ACHN (cell line): ENCODE measurements around the gene STON2.

Source experiments
- DNase-seq: peaks from one replicate; pipeline ENCODE4 v3.0.0-alpha.2; 2015
- in situ Hi-C: cut with HindIII; loops from 2 replicates; pipeline ENCODE4 v1.10.0; 2017; ENCODE audit warnings: low sequenced_read_pairs, low pct_ligation_motif_present, low pct_unique_long_range_greater_than_20kb

The STON2 gene

DNA sequence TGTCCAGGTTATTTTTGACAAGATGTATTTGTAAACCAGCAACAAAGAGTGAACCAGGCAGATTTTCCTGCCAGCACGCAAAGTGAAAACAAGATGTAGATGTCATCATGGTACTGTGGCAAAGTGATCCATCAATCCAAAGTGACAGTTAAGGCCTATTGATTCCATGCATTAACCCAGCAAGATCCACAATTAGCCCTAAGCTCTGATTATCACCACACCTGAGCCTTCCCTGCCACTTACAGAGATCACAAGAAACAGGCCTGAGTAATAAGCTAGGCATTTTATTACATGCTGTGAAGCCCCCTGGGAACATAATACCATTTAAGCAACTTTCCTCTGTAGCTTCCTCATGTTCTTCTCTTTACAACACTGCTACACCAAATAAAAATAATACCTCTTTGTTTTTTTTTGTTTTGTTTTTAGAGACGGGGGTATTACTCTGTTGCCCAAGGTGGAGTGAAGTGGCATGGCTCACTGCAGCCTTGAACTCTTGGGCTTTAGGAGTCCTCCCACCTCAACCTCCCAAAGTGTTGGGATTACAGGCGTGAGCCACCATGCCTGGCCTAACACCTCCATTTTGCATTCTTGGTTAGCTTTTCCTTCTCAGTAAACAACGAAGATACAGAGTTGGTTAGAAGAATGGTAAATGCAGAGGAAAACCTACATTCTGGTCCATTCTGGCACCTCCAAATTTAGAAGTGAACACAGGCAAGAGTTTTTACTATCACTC, 85.5 kb downstream of the STON2 start:
- no peak for DNase-seq
- in situ Hi-C loops: no loop called here

DNA sequence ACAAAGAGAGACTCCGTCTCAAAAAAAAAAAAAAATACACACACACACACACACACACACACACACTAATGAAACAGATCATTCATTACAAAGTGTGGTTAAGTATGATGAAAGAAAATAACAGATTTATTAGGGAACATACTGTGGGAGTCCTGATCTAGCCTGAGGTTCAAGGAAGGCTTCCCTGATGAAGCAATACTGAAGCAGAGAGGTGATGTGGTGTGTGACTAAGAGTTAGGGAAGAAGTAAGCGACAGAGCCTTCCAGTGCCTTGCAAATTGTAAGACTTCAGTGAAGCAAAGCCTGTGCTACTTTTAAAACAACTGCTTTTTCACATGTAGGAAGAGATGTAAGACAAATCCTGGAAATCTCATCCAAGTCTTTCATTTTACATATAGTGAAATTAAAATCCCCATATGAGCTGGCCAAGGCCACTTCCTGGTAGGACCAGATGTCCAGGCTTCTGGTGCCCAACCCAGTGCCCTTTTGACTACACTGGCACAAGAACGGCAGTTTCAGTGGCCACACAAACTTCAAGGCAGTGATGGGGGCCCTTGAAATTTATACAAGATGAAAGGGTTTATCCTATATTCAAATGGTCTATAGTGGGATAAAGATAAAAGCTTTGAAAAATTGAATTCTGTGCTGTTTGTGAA, 86.2 kb downstream of the STON2 start:
- in situ Hi-C loops: no loop called here
- no peak for DNase-seq

DNA sequence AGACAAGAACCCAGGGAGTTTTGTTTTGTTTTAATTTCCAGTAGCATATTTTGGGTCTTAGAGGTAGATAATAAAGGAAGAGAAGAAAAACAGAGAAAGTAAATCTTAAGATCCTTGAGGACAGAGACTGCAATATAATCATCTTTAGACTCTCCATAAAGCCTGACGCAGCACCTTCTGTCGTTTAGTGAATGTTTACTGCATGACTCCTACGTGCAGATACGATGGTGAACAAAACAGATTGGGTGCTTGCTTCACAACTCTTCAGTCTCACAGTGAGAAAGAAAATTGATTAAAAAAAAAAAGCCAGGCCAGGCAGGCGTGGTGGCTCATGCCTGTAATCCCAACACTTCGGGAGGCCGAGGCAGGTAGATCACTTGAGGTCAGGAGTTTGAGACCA, 86.9 kb downstream of the STON2 start:
- in situ Hi-C loops: no loop called here
- no peak for DNase-seq

DNA sequence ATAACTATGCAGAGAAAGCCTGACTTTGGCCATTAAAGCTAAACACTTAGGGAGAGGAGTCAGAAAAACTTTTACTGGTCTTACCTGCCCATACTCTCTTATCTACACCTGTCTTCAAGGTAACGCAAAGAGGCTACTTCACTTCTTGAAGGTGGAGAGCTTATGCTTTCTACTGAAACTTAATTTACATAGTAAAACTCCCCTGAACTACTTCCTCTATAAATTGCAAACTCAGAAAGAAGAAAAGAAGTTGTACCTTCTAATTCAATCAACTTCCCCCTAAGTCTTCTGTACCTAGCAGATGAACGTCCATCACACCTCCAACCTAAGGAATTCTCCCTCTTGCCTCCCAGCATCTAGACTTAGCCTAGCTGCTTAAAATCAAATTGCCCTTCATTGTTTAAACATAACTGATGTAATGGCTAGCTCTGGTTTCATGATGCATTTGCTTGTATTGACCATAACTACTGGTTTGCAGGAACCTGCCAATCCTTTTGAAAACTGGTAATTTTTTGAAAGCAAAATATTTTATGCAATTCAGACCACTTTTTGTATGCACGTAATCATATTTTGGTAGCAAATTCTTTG, 87.7 kb downstream of the STON2 start:
- in situ Hi-C loops: no loop called here
- no peak for DNase-seq

DNA sequence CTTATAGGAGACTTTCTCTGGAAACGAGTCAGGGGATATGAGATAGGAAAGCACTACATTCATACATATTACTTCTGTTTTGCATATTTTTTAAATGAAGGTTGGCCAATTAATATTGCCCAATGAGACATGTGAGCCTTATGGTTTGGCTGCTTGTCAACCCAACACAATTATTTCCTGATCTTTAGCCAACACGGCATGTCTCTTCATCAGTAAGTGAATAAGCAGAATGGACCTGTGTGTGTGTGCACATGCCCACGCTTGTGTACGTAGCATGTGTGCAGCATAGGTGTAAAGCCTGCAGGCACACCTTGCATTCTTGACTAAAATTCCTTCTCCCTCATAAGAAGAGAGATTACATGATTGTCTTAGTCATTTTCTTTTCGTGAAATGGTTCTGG, 88.3 kb downstream of the STON2 start:
- DNase-seq: no peak
- in situ Hi-C loops: no loop called here

DNA sequence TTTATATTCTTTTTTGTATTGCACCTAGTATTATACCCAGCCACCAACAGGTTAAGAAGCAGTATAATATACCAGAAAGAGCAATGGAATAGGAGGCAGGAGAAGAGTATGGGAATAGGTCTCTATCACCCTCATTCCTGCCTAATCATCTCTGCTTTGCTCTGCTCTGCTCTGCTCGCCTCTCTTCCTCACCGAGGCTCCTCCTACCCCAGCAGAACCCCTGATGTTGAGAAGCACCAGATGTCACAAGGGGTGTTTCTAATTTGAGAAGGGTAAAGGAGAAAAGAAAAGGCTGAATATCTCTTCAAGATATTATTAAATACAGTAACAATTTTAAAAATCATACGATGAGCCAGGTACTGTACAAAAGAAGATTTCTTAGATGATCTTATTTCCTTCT, 89.0 kb downstream of the STON2 start:
- in situ Hi-C loops: no loop called here
- no peak for DNase-seq

DNA sequence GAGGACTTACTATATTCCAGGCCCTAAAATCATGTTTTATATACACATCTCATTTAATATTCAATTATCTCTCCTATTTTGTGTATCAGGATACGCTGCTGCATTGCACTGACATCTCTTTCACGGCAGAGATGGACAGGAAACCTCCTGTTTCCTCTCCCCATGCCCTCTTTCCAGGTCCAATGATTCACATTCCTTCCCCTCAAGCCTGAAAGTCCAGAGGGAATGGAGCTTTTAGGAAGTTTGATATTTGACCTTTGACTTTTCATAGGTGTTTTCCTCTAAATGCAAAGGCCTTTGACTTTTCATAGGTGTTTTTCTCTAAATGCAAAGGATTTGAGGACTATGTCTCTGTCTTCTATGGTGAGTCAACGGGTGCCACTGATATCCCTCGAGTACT, 89.5 kb downstream of the STON2 start:
- DNase-seq: no peak
- in situ Hi-C loops: no loop called here

DNA sequence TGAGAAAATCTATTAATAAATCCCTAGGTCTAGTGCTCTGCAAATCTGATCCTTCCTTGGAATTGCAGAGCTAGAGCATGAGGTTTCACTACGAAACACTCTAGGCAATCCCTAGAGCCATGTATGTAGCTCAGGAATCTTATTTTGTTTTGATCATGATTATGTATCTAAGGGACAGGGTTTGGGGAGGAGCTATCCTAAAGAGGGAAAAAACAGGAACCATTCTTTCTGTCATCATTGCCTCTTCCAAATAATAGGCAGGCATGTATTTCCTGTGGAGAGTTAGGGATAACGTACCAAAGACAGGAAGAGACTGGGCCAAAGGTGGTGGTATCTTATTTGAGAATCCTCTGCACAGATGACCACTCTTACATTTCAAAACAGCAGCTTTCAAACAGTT, 90.6 kb downstream of the STON2 start:
- in situ Hi-C loops: no loop called here
- no peak for DNase-seq

DNA sequence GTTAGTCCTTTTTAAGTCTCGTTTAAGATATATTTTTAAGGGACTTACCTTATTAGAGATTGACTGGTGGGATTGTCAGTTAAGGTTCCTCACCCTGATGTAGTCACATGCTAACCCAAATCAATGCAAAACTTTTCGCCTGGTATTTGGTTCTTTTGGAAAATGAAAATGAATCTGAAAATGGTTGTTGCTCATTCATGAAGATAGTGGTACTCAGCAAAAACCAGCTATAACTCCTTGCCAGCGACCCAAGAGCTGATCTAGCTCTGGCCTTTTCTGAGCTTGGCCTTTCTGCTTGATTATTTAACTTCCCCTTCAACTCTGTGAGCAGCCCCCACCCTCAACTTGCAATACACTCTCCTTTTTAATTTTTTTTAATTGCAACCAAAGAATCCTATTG, 94.4 kb downstream of the STON2 start:
- no peak for DNase-seq
- in situ Hi-C loops: no loop called here

DNA sequence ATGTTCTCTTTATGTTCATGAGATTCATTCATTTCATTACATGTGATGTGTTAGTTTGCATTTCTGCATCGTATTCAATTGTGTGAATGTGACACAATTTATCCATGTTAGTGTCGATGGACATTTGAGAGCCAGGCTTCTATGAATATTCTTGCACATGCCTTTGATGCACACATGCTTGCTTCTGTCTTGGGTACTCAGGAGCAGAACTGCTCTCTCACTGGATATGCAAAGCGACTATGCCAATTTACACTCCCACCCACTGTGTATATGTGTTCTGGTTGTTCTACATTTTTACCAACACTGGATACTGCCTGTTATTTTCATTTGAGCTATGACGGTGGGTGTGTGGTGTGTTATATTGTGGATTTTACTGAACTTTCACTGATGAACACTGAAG, 95.1 kb downstream of the STON2 start:
- in situ Hi-C loops: no loop called here

DNA sequence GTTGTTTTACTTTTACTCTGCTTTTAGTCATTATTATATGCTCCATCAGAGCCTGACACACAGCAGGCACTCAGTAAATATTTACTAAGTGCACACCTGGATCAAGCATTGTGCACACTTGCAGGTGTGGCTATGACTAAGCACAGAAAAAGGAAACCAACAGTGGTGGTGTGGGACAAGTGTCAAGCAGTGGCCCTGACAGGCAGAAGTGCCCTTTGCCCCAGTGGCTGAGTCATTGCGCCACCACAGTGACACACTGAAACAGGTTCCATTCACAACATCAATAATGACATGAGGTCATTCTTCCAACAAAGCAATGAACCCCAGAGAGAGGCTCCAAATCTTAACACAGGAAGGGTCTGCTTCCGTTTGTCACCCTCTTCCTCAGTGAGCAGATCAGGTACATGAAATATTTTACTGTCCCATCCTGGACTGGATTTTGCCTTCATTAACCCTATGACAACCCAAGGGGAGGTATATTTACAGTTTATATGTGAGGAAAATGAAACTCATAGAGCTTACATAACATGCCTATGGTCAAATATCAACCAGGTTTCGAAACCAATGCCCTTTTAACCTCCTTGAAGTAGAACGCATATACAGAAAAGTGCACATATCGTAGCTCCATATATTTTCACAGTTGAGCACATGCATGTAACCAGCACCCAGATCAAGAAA, 96.7 kb downstream of the STON2 start:
- in situ Hi-C loops: no loop called here
- DNase-seq: no peak

More for the DNA sequence above, 95.1 kb downstream of the STON2 start:
- DNase-seq: no peak

DNA sequence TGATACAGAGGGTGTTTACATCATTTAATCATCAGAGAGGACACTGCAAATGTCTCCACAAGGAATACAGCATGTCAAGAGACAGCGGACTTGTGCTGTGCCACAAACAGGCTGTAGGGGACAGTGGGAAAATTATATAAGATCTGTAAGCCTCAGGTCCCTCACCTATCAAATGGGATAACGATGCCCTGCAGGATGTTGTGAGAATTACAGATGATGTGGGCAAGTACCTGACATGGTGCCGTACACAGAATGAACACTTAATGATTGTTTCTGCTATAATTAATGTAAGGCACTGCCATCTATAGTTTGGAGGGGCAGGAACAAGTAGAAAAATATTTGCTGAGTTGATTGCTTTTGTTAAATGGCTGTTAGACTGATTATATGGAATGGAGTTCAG, 97.5 kb downstream of the STON2 start:
- no peak for DNase-seq
- in situ Hi-C loops: no loop called here

DNA sequence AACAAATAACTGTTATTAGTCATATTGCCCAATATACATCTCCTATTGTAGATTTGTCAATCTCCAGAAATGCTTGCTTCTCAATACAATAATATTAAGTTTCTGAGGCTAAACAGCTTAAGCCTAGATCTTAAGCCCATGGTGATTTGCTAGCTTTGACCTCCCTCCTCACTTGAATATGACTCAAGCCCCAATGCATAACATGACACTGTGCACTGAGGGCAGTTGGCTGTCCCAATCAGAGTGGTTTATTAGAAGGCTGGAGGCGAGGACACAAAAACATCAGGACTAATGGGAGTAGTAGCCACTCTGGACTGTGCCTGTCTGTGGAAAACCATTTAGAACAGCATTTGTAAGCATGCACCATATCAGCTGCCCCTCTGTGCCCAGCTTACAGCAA, 98.3 kb downstream of the STON2 start:
- in situ Hi-C loops: no loop called here
- DNase-seq: no peak

DNA sequence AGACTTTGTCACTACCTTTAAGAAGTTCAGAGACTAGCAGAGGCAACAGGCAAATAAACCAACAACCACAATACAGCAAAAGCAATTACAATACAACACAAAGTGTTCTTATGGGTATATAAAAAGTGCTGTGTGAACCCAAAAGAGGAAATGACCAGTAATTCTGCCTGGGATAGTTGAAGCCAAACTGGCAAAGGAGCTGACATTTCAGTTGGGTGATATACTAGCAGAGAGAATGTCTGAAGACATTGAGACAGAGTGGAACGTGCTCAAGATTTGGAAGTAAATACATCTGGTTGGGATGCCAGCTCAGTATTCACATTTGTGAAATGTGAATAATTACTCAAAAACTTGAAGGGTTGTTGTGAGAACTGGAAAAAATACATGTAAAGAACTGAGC, 98.8 kb downstream of the STON2 start:
- in situ Hi-C loops: no loop called here
- DNase-seq: no peak

DNA sequence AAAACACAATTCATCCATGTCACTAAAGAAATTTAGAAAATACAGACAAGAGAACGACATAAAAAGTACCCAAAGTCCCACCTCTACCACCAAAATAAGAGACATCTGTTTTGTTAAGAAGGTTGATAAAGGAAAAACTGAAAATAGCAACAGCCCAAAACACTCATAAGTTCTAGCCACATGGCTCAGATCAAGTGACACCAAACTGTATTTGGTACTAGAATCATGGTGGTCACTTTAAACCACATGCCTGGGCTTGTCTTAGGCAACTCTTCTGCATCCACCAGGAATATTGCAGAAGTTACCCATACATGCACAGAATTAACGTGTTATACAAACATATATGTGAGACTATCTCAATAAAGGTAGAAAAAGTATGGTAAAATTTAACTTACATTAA, 101.2 kb downstream of the STON2 start:
- DNase-seq: no peak
- in situ Hi-C loops: no loop called here

DNA sequence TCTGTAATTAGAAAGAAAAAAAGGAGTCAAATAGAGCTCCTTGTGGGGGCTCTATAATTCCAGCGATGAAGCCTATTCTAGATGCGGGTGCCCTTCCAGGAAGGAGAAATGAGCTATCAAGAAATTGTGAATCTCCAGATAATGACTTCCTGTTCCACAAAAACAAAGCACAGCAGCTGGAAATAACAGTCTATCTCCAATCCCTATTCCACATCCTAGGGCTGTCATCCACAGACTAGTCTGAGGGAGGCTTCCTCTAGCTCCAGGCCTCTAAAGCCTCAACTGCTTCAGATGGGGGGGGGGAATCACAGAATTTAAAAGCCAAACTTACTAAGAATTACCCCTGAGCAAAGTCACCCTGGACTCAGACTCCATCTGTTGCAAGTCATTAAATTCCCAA, 102.0 kb downstream of the STON2 start:
- DNase-seq: no peak
- in situ Hi-C loops: no loop called here

DNA sequence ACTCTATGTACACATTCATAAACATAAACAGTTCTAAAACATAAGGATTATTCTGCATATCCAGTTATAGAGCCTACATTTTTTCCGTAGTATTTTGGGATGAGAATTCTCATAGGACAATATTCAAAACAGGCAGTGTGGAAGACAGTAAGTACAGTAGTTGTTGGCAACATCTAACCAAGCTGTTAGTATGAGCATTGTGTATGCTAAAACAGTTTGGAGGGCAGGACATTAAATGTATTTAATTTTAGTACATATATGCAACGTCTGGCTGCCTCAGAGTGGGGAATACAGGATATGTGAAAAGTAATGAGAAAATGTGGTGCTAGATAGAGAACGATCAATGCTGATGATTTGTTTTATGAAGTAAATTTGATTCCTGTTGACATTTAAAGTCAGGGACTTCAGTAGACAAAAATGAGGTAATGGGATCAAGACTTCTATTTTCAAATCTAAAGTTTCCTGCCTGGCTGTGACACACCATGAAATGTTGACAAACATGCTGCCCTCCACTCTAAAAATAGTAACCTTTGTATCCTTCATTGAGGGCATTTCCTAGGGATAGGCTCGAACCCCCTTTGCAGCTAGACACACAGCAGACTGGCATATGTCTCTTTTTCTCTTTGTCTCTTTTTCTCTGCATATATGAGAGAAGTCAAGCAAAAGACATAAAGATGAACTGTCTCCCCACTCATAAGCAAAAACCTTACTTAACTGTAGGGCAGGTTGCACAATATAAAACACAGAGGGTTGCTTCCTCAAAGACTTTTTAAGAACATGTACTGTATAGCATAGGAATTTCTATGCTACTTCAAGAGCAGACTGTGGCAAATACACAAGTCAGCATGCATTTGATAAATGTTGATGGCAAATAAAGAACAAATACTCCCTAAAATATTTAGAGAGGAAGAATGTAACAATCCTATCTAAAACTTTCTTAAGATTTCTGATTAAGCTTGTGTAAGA, 103.9 kb downstream of the STON2 start:
- DNase-seq: no peak
- in situ Hi-C loops: no loop called here

DNA sequence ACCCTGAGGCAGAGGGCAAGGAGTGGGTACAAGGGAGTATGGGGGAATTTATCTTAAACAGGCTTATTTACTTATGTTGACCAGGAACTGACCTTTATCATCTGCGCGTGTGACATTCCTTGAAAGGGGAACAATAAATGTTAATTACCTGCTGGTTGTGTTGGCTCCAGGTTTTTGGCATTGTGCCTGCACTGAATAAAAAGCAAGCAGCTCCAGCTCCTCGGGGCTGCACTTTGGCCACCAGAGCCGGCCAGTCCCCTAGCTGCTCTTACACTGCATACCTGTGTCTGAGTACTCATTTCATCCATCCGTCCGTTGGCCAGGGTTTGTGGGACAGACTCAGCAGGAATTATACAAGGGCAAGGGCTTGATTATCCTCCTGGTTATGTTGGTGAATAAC, 110.6 kb downstream of the STON2 start:
- in situ Hi-C loops: no loop called here
- DNase-seq: no peak
